ENCODE results near the gene GRIP1.

Gene GRIP1

GRCh38 chr12:66647034-66647691 is 31.7 kb downstream of the GRIP1 start:
- peak; percentile 94 for DNase-seq (ENCODE audit: low read depth)

DNA sequence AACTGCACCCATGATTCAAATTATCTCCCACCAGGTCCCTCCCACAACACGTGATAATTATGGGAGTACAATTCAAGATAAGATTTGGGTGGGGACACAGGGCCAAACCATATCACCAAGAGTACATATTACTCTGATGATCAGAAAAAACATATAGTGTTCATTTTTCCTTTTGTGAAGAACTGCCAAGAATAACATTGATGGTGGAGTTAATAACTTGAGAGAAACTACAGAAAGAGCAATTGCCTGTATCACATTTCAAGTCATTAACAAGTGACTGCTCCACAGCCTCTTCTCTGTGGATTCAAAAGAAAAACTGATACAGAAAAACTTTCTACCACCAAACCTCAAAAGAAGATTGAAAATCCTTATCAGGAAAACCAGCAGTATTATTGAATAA is 34.7 kb downstream of the GRIP1 start:
- DNase-seq (ENCODE audit: low read depth) = no peak

DNA sequence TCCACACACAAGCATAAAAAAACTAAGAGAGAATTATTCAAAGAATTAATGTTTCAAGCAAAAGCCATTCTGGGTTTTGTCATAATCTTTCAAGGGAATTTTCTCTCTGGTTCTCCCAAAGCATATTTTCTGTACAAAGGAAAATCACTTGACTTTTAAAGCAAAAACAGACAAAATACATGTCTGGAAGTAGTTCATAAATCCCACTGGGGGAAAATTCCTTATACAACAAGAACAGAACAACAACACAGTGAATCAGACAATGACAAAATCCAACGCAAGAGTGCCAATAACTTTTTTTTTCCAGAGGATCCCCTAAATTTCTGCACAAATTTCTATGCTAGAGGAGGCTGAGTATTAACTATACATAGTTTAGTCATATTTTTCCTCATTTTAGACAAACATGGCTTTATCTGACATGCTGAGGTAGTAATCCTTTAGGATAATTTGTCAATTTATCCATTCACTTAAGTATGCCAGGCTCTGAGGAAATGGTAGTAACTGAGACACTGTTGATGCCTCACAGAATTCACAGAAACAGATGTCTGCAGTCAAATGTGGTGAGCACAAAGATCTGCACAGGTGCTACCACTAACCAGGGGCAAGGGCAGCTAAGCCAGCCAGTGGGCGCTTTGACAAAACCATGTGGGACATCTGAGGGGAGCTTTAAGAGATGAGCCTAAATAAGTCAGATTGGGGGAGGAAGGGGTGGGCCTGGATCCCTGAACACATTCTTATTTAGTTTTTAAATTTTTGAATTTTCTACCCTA is 38.0 kb downstream of the GRIP1 start:
- DNase-seq (ENCODE audit: low read depth) = no peak

DNA sequence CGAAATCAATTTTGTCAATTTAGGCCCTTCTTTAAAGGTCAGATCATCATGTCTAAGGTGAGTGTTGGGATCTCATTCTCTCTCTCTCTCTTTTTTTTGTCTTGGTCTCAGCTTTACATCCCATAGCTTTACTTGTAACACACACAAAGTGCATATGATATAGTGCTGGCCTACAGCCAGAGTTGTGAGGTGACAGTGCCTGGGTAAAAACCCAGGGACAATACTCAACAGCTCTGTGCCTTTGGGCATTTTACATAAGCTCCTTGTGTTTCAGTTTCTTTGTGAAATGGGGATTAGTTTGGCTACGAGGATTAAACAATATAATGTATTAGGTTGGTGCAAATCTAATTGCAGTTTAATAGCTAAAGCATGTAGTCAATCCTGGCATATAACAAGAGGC is 40.2 kb downstream of the GRIP1 start:
- DNase-seq (ENCODE audit: low read depth) = no peak

GRCh38 chr12:66637699-66638301 is 41.1 kb downstream of the GRIP1 start:
- no peak for DNase-seq (ENCODE audit: low read depth)

DNA sequence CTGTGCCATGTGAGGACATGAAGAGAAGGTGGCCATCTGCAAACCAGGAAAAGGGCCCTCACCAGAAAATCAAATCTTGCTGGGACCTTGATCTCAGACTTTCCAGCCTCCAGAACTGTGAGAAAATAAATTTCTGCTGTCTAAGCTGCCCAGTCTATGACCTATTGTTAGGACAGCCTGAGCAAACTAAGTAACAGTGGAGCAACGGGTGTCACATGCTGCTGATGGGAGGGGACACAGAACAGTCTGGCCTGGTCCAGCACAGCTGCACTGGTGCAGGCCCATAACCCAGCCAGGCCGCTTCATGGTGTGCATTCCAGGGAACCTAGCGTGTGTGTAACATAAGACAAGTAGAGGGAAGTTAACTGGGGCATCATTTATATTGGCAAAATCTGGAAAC is 42.1 kb downstream of the GRIP1 start:
- no peak for DNase-seq (ENCODE audit: low read depth)

- peak; percentile 51 for DNase-seq (ENCODE audit: low read depth)
Observed at GRCh38 chr12:66633676-66634075, 45.2 kb downstream of the GRIP1 start.

GRCh38 chr12:66629138-66629870 is 49.6 kb downstream of the GRIP1 start:
- DNase-seq (ENCODE audit: low read depth) = no peak

DNA sequence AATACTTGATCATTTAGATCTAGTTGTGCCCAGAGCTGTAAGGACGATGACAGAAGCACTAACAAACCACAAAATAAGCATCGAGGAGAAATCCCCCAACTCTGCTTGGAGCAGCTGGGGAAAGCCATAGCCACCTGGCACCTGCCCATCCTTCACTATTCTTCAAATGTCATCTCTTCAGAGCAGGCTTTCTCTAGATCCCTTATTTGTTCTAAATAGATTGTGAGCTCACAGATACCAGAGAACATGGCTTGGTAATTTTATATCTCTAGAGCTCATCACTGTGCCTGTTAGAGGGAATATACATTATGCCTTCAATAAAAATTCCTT is 50.9 kb downstream of the GRIP1 start:
- no peak for DNase-seq (ENCODE audit: low read depth)

- no peak for DNase-seq (ENCODE audit: low read depth)
Observed at GRCh38 chr12:66627270-66627987, 51.4 kb downstream of the GRIP1 start.

DNA sequence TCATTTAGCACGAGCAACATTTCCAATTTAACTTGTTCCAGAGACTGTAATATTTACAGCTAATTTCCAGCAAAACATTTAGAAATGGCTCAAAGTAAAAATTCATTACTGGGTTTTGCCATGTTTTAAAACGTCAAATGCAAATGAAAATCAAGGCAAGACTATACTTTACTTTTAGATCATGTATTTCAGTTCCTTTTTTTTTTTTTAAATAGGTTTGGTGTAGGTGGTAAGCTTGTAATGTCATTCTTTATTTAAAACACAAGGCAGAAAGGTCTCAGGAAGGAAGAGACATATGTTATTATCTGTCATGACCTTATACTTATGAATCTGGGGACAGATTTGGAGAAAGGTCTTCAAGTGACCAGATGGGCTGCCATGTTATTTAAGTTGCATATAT is 54.1 kb downstream of the GRIP1 start:
- no peak for DNase-seq (ENCODE audit: low read depth)

GRCh38 chr12:66623455-66623854 is 55.4 kb downstream of the GRIP1 start:
- peak; percentile 55 for DNase-seq (ENCODE audit: low read depth)

DNA sequence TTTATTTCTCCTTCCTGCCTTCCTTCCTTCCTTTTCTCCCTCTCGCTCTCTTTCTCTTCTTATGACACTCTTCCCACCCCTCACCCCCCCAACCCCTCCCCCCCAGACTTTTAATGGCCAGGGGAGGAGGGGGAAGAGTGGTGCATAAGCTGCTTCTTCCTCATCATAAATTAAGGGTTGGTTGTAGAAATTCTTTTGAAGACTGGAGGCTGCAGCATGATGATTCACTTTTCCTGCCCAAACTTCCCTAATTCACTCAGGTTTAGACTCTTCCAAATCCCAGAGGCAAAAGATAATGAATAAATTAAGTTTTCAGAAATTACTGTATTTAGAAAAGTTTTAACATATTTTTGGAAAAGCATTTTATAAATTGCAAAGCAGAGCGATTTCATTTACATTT is 58.2 kb downstream of the GRIP1 start:
- DNase-seq (ENCODE audit: low read depth) = no peak

DNA sequence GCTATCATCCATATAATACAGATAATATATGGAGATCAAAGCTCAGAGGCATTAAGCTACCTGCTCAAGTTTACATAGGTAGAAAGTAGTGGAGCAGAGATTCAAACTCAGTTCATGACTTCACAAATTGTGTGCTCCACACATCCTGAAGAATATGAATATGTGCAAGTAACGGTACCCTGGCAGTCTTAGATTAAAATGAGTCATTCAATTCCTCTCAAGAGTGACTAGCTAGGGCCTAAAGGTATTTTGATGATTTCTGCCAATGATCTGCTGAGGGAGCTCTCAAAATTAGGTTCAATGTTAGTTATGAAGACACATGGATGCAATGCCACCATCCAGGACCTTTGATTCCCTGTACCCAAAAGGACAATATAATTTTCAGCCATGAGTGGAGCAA is 58.9 kb downstream of the GRIP1 start:
- DNase-seq (ENCODE audit: low read depth) = peak; percentile 16

DNA sequence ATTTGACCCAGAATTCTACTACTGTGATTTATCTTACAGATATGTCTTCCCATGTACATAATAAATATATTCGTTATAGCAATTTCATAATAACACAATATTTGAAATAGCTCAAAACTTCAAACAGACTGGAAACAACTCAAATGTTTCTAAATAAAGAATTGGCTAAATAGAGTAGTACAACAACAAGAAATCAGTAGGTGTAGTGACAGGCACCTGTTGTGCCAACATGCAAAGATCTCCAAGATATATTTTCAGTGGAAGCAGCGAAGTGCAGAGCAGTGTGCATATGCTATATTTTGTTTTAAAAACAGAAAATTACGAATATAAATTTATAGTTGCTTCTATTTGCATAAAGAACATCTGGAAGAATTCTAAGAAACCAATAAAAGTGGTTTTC is 60.9 kb downstream of the GRIP1 start:
- no peak for DNase-seq (ENCODE audit: low read depth)

DNA sequence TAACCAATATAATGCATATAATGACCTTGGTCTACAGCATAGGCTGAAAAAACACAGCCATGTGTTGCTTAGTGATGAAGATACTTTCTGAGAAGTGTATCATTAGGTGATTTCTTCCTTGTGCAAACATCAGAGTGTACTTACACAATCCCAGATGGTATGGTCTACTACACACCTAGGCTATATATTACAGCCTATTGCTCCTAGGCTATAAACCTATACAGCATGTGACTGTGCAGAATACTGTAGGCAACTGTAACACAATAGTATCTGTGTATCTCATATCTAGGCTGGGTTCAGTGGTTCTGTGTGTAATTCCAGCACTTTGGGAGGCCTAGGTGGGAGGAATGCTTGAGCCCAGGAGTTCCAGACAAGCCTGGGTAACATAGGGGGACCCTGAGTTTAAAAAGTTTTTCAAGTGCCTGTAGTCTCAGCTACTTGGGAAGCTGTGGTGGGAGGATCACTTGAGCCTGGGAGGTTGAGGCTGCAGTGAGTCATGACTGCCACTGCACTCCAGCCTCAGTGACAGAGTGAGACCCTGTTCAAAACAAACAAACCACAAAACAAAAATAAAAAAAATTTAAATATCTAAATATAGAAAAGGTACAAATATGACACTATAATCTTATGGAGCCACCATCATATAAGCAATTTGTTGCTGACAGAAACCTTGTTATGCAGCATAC is 66.6 kb downstream of the GRIP1 start:
- no peak for DNase-seq (ENCODE audit: low read depth)

DNA sequence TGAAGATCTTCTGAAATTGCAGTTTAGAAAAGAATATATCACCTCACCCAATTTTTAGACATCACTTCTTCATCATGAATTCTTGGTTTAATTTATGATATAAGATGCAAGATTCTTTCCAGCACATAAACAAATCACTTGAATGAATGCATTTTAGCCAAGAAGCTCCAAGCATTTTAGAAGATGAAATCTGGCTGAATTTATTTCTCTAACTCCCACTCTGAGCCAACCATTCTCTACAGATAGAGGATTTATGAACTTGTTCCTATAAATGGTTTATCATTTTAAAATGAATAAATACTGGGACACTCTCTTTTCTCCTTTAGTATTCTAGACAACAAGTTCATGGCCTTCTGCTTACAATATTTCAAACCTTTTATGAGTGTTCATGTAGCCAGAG is 71.7 kb downstream of the GRIP1 start:
- no peak for DNase-seq (ENCODE audit: low read depth)

DNA sequence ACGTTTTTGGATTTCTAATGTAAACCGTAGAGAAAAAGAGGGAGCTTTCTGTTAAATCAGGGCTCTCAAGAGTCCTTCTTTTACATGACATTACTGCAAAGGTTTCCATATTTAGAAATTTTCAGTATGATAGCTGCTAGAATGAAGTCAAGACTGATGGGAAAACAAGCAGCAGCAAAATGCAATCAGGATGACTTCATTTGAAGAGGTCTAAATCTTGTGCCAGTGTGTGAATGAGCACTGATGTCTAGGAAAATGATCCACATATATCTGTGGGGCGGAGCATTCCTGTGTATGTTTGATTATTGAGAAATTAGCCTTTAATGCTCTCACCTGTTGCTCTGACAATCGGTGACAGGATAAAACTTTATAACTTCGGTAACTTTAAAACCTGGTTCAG is 73.6 kb downstream of the GRIP1 start:
- no peak for DNase-seq (ENCODE audit: low read depth)

- no peak for DNase-seq (ENCODE audit: low read depth)
Observed at GRCh38 chr12:66603981-66604479, 74.8 kb downstream of the GRIP1 start.

DNA sequence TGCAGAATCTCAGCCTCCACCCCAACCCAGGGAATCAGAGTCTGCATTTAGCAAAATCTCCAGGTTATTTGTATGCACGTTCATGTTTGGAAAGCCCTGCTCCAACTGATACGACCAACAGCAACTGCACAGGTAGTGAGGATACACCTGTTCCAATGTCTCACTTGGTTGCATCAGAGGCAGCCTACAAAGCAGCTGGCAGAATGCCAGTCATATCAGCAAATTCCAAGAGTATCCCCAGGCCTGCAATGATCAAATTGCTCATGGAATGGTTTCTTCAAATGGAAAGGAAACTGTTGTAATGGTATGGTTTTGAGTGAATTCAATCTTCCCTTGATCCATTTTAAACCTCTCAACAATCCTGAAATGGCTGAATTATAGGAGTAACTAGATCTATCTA is 75.4 kb downstream of the GRIP1 start:
- no peak for DNase-seq (ENCODE audit: low read depth)

- DNase-seq (ENCODE audit: low read depth) = no peak
Observed at GRCh38 chr12:66602483-66603143, 76.3 kb downstream of the GRIP1 start.

All from ELR (cell line).